GM19328 (cell line): ENCODE data around the gene DNAJC1.
"Not testable (repeated sequence)": the region's sequence is repeated elsewhere in the genome, so short reads cannot be mapped to it uniquely, and the experiment has no call there.

Source experiments
- ATAC-seq: cut with Tn5 transposase; IDR thresholded peaks from one replicate; pipeline ENCODE4 v1.9.1; 2021; ENCODE audit warnings: mild to moderate bottlenecking, moderate library complexity; ENCODE audit not compliant: unreplicated experiment

DNAJC1 gene

DNA sequence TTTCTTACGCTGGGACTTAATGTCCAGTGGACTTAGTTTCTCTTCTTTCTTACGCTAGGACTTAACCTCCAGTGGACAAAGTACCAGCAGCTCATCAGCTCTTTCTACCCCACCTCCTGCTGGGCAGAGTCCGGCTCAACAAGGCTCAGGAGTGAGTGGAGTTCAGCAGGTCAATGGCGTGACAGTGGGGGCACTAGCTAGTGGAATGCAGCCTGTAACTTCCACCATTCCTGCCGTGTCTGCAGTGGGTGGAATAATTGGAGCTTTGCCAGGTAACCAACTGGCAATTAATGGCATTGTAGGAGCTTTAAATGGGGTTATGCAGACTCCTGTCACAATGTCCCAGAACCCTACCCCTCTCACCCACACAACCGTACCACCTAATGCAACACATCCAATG is 269.8 kb downstream of the DNAJC1 start:
- no peak for ATAC-seq

DNA sequence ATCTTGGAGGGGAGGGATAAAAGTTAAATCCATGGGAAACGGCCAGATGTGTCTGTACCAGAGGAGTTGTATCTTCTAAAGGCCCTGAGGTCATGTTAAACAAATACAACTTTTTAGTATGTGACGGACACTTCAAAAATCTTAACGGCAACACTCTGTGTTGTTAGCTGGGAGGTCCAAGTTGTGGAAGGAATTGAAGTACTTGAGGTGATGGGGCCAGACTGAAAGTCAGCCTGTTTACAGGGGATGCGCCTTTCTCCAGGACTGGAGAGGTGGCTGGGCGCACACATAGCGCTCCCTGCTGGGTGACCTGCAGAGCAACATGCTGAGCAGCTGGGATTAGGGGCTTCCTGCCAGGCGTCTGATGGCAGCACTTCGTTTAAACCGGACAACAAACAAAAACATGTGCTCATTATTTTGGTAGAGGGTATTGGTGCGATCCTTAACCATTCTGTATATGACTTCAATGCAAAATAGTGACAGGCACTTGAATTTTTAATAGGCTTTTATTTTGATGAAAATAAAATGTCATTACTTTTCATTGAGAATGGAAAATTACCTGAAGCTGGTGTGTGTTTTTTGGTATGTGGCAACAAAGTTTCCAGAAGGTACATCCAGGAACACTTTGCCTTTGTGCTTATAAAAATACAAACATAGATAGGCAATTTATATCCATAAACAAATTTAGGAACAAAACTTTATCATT is 271.3 kb downstream of the DNAJC1 start:
- no peak for ATAC-seq

DNA sequence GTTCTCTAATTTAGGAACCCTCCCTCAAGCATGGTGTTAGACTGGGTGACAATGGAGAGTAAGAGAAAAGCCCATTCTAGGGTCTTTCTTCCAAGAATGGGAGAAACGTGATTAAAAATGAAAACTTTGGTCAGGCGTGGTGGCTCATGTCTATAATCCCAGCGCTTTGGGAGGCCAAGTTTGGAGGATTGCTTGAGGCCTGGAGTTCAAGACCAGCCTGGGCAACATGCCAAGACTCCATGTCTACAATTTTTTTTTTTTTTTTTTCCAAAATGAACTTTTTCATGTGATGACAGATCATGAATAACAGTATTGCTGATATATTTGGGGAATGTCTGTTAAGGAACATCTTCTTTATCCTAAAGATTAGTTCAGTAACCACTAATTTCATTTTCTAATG is 274.9 kb downstream of the DNAJC1 start:
- ATAC-seq = no peak

DNA sequence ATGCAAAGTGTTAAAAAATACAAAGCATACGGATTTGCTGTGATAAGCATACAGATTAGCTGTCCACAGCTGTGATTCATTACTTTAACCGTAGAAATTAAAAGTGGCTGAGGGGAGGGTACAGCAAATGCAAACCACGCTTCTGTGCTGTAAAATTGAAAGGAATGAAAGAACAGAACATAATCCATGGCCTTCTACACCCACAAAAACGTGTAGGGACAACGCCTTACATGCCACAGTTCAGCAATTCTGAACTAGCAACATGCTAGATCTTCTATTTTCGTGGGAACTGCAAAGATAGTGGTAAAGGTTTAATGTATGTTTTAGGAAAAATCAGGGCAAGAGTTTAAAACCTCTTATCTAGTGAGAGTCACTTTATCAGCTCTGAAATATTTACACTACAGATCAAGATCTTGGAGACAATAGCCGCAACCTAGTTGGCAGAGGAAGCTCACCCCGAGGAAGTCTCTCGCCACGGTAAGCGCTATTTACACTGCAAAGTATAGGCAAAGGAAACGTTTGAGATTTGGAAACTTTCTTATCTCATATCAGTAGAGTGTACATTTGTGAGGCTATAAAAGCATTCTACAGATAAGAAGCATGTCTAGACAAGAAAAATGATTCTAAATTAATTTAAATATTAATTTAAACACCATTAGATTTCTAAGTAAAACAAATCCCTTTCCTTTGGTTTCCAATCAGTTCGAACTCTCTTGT is 275.9 kb downstream of the DNAJC1 start:
- no peak for ATAC-seq

DNA sequence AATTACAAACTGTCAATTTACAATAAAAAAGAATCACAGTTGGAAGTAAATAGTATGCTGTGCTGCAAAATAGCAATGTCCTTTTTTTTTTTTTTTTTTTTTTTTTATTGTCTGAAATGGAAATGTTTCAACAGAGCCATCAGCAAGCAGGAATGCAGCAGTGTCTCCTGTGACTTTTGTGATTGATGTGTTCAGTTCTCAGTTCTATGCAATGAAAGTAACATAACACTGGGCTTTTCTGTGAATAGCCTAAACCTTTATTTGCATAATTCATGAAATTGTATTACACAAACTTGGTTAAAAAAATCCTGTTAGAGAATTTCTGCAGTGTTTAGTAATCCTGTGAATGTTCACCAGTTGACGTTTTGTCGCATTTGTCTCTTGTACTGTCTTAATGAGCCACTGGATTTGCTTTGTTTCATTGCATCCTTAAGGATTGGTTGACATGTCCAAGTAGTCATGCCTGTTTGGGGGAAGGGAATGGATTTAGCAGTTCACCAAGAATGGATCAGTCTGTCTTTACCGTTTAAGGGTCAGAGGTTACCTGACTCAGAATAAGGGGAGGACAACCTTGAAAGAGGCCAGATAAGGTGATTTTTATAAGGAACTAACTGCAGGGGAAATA is 276.8 kb downstream of the DNAJC1 start:
- no peak for ATAC-seq

DNA sequence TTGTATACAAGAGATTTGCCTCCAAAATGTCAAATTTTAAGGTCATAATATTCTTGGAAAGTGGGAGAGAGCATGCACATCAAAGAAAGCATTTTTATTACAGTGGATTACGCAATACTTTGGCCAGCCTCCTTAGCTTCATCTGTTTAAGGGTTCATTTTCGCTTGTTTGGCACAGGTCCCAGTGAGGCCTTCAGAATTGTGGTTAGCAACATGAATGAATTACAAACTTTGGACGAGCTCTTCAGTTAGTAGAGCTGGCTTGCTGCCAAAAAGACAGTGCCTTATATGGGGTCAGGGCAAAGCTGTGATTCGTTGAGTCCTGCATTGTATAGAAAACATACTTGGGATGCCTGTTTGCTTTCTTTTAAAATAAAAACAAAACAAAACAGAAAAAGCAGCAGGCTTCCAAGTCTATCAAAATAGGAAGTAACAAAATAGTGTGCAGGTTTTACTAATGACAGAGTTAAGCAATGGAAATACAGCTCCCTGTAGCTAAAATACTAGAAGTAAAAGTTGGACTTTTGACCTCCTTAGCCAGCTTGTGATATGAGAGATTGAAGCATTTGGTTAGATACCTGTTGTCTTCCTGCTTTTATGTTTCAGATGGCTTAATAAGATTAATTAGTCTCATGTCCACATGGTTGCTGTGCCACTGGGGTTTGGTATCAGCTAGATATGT is 278.7 kb downstream of the DNAJC1 start:
- ATAC-seq = peak; percentile 73

DNA sequence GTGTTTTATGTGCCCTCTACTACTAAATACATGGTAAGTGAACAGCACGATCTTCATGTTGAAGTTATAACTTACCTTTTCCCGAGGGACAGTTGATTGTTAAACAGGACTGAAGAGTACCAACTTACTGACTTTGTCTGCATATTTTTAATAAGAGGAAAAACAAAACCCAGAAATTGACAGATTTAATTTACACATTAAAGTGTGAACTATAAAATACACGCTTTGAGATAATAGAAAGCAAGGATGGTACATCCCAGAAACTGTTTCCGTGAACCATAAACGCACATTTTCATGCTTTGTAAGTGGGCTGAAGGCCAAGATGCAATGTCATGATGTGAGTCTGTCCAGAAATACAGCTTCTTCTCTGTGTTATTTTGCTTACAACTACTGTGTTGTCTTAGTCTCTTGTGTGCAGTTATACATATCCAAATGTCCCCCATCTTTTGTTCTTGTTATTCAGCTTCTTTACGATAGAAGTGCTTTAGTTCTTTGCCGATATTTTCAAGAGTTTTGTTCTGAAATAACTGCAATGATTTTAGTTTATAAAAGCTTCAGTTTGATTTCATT is 279.4 kb downstream of the DNAJC1 start:
- ATAC-seq = no peak

DNA sequence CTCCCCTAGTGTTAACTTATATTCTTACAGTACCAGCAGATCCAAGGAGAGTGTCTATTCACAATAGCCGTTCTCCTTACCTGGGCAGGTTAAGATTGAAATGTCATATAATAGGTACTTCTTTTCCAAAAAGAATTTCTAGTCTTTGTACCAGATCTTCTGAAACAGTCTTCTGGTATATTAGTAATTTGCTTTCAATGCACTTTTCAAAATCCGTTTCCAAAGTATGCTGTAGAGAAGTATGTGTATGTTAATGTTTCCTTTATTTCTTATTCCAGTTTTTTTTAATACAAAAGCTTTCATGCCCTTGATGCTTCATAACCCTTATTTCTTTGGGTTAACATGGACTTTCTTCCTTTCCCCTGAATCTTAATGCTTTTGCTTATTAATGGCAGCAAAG is 281.3 kb downstream of the DNAJC1 start:
- ATAC-seq = no peak

DNA sequence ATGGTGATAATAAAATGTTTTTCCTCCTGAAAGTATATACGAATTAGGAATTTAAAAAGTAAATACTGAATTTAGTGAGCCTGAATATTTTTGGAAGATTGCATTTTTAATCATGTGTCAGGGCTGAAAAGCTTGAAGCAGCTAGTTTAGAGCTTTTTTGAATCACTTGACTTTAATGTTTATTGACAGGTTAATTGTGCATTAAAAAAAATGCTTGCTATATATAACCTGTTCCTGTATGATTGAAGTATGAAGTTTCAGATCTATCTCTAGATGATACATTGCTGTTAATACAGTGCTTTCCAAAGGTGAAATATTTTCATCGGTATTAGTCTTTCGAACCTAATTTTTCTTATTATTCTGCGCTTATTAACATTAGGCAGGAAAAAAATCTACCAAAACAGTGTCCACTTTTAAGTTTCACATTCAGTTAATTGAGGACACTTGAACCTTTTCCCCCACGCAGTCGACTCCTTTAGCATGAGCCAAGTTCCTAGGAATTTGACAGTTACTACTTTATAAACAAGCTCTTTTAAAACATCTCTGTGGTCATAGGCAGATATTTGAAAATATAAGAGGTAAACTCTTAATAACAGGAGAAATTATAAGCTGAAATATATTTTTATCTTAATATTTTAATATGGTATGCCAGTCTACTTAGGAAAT is 282.4 kb downstream of the DNAJC1 start:
- no peak for ATAC-seq

DNA sequence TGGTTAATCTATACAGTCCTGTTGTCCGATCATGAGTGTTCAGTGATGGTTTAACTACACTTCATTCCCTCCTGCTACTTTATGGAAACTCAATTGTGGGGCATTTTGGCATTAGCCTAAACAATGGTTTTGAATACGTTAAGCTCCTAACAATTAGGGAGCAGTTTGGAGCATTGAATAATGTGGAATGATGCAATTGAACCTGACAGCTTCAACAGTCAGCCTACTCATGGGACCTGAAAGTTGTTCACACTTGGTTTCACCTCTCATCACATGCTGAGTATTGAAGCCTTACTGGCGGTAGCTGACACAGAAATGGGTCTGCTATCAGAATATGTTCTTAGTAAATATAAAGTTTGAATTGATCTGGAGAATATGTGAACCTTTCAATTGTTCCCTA is 283.4 kb downstream of the DNAJC1 start:
- ATAC-seq = no peak

DNA sequence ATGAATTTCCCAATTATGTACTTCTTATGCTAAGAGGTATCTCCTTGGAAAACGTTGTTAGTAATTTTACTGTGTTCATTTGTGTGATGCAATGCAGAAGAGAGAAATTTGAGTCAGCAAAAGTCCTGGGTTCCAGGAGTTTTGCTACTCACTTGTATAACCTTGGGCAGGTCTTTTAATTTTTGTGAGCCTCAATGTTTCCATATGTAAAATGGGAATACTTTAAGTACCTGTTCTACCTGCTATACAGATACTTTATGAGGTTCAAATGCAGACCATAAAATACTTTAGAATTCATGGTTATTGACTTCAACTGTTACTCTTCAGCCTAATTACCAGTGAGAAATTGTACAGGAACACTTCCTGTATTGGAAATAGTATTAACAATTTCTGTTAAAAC is 284.0 kb downstream of the DNAJC1 start:
- no peak for ATAC-seq

DNA sequence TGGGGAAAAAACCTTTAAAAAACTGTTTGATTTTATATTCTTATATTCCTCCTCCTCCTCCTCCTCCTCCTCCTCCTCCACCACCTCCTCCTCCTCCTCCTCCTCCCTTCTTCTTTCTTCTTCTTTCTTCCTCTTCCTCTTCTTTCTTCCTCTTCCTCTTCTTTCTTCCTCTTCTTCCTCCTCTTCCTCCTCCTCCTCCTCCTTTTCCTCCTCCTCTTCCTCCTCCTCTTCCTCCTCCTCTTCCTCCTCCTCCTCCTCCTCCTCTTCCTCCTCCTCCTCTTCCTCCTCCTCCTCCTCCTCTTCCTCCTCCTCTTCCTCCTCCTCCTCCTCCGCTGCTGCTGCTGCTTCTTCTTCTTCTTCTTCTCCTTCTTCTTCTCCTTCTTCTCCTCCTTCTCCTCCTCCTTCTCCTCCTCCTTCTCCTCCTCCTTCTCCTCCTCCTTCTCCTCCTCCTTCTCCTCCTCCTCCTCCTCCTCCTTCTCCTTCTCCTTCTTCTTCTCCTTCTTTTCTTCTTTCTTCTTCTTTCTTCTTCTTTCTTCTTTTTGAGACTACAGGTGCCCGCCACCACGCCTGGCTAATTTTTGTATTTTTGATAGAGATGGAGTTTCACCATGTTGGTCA is 286.0 kb downstream of the DNAJC1 start:
- not testable (repeated sequence) for ATAC-seq

DNA sequence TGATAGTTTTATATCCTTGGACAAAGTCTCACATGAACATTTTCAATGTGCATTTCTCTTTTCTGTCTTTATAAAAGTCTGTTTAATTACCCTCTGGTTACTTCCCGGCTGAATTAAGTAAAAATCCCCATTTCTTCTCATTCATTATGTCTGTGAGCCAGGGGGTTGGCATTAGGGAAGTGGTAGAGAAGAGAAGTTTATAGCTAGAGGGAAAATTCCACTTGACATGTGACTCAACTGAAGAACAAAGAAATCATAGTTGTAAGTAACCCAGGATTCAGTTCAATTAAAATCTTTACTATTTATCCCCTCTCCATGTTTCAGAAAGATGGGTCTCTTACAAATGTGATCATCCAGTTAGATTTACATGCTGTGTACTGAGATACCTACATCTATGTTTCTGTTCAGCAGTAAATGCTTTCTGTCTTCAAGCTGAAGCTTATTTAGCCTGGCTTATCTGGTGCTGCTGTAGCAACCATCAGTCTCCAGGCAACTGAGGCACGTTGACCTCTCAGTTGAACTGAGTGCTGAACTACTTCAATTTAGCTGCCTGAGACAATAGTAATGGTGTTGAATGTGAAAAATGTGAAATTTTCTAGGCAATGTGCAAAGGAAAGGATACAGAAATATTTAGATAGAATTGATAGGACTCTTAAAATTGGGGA is 287.9 kb downstream of the DNAJC1 start:
- ATAC-seq = no peak

DNA sequence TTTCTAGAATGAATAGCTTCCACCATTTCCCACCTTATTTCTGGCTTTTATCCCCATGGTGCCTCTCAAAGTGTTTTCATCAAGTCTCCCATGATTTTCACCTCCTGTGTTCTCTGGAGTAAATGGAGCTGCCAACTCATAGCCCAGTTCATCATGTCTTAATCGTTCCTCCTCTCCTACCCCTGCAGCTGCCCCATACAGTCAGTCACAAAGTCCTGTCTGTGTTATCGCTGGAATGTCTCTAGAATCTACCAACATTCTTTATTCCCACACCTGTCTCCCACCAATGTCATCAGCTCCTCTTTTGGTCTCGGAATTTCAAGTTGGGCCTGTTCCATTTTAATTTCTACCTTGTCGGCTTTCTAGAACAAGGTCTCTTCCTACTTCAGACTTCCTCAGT is 290.6 kb downstream of the DNAJC1 start:
- no peak for ATAC-seq

DNA sequence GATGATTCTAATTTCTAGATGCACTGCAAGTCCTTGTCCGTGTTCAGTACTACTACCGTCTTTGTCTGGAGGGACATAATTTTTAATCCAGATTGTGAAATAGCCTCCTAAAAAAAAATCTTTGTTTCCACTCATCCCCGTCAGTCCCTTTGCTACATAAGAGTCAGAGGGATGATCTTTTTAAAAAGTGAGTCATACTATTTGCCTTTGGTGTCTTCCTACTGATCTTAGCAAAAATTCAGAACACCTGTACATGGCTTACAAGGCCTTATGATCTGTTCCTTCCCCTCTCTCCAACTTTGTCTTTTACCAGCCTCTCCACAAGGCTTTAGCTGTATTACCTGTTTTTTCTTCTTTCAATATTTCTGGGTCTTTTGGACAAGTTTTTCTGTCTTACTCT is 296.0 kb downstream of the DNAJC1 start:
- no peak for ATAC-seq
